HG03342 (cell line): ENCODE measurements around the gene TXNRD2.
"Not testable (repeated sequence)": the region's sequence is repeated elsewhere in the genome, so short reads cannot be mapped to it uniquely, and the experiment has no call there.

Source experiments
- ATAC-seq: cut with Tn5 transposase; IDR thresholded peaks from one replicate; pipeline ENCODE4 v1.9.1; 2021; ENCODE audit warnings: mild to moderate bottlenecking, moderate library complexity; ENCODE audit not compliant: unreplicated experiment

Gene TXNRD2

GRCh38 chr22:19907902-19908301, 33.7 kb downstream of the TXNRD2 start:
- ATAC-seq = not testable (repeated sequence)

- ATAC-seq = not testable (repeated sequence)
These were observed 34.8 kb downstream of the TXNRD2 start for GRCh38 chr22:19906864-19907263.

GRCh38 chr22:19905347-19906276, 36.0 kb downstream of the TXNRD2 start:
- no peak for ATAC-seq

DNA sequence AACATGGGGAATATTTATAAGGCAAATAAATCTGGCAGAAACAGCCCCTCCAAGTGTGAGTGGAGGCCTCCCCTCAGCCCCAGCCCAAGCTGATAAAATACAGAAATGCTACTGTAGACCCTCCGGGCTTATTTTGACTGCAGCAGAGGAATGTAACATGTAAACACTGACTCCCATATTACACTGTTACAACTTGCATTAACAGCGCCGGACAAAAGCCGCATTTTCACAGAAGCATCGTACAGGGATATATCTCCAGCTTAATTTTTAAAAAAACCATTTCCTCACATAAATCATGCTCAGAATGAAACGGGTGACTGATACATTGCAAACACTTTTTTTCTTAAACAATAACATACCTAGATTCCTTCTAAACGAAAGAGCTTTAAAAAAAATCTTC, 36.7 kb downstream of the TXNRD2 start:
- no peak for ATAC-seq

DNA sequence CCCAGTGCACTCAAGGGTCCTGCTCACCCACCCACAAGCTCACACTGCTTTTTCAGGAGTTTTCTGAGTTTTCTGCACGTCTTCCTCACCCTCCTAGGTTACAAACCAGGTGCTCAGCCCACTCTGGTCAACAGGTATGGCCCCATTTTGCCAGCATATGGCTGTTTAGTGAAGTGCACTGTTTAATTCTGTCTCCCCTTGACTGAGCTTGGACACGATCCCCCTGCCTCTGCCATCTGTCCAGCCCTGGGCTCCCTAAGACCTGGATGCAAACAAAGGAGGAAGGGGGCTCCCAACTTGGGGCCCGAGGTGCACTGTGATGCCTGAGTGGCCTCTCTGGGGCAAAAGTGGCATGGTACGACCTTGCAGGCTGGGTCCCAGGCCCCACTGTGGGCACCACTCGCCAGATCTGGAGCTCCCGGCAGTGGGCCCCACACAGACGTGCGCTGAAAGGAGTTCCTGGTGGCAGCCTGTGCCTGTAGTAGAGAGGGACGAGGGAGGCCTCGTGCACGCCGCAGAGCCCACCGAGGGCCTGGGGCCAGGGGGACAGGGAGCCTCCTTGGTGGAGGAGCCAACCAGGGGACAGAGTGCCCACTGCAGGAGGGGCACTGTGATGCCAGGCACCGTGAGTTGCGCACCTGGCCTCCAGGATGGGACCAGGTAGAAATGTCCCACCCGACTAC, 37.3 kb downstream of the TXNRD2 start:
- no peak for ATAC-seq

DNA sequence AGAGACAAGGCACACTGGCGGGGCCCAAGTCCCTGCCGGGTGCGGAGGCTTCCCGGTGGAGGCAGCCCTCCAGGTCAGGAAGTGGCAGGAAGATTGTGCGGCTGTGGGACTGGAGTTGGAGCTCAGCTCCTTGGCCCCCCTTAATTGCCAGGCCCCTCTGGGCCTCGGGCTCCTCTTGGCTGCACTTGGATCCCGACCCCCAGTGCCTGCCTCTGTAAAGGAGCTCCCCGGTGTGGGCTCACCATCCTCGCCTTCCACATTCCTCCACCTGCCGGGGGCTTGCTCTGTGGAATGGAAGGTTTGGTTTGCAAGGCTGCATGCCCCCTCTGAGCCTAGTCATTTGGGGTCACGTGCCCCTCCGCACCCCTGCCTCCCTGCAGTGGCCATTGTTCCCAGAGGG, 38.1 kb downstream of the TXNRD2 start:
- ATAC-seq = no peak

DNA sequence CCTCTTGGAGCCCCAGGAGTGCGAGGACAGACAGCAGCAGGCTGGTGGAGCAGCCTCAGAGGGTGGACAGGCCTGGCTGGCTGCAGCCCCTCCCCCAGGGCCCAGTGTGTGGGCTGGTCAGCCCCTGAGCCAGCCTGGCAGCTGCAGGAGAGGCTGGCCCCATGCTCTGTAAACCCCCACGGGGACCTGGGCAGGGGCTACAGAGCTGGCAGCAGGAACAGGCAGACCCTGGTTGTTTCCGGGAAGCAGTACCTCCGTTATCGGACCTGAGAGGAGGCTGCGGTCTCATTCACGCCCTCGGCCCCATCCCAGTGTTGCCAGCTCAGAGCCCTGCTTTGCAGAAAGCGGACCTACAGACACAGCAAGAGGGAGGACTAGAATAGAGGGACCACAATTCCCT, 38.6 kb downstream of the TXNRD2 start:
- no peak for ATAC-seq

DNA sequence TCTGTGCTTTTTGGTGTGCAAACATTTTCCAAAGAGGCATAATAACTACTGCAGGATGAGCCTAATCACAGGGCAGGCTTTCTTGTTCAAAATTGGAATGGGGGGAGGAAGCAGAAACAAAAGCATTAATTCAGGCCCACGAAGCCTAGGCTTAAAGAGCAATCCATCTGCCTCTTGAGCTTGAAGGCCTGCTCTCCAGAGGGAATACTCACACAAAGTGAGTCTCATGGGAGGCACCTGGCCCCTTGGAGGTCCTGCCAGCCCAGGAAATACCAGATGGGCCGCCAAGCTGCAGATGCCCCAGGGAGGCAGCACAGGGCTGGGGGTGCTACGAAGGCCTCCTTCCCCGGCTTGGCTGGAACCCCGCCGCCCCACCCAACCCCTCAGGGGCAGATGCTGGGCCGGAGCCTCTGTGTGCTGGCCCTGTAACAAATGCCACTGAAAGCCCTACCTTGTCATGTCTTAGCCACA, 39.3 kb downstream of the TXNRD2 start:
- no peak for ATAC-seq

DNA sequence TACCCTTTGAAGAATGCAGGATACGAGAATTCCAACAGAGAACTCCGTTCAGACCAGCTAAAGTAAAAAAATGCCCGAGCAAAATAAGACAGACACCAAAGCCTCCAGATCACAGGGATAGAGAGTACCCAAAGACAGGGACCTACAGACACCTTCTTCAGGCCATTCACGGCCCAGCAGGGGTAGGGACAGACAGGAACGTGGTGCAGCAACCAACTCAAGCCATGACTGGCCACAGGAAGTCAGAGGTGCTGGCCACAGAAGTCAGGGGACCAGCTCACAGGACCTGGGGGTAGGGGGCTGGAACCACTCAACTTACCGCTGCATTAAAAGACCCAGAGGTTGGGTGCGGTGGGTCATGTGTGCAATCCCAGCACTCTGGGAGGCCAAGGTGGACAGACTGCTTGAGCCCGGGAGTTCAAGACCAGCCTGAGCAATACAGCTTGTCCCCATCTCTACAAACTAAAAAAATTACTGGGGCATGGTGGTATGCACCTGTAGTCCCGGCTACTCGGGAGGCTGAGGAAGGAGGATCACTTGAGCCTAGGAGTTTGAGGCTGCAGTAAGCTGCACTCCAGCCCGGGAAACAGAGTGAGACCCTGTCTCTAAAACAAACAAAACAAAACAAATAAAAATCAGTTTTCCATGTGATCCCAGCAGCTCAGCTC, 39.9 kb downstream of the TXNRD2 start:
- ATAC-seq = no peak

DNA sequence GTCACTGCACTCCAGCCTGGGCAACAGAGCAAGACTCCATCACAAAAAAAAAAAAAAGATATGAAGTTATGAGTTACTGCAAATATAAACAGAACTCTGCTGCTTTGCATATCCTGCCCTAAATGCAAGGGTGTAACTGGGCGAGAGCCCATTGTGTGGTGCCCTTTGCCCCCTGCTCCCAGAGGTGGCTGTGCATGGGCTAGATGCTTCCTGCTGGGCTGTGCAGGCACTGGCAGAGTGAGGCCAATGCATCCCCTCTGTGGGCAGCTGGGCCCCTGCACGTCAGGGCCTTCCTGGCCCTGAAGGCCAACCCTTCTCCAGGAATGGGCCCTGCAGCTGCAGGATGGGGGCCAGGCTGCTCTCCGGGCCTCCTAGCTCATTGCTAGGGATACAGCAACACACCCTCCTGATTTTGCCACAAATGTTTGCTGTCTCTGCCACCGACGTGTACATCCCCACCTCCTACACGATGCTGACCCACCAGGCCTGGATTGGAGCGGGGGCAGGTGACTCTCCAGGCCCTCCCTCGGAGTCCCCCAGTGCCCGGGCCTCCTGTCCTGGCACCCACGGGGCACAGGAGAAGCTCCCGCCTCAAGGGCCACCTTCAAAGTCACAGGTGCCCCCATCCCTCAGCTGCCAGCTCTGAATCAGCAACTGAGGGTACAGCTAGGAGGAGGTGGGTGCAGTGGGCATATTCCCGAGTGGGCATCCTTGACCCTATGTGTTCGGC, 40.7 kb downstream of the TXNRD2 start:
- no peak for ATAC-seq

GRCh38 chr22:19898831-19899567, 42.6 kb downstream of the TXNRD2 start:
- no peak for ATAC-seq

GRCh38 chr22:19898145-19898544, 43.5 kb downstream of the TXNRD2 start:
- ATAC-seq = no peak

GRCh38 chr22:19897726-19898125, 43.9 kb downstream of the TXNRD2 start:
- ATAC-seq = no peak

GRCh38 chr22:19896665-19897355, 44.8 kb downstream of the TXNRD2 start:
- ATAC-seq = no peak

GRCh38 chr22:19895160-19895849, 46.3 kb downstream of the TXNRD2 start:
- ATAC-seq = no peak

- ATAC-seq = no peak
These were observed 48.3 kb downstream of the TXNRD2 start for GRCh38 chr22:19893363-19893762.

GRCh38 chr22:19892925-19893324, 48.7 kb downstream of the TXNRD2 start:
- no peak for ATAC-seq

DNA sequence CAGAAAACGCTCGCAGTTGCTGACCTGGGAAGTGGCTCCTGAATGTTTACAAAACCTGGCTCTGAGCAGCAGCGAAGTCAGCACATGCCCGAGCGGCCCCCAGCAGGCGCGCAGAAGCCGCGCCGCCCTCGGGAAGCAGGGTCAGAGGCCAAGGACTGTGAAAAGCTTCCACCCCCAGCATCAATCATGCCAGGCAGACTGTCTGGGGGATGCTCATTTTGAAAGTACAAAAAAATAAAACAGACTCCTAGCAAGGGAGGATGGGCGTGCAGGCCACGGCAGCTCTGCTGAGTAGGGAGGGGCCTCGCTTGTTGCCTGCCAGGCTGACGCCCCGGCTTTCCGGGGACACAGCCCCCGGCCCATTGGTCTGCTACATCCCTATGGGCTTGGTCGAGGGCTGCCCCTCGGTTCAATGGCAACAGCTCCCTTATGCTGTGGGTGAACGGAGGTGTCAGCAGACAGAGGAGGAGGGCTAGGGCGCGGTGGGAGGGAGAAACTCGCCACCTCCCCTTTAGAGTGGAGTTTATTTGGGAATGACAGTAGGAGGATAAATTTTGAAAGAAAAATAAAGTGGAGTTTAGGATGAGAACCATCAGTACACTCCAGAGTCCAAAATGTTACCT, 49.2 kb downstream of the TXNRD2 start:
- no peak for ATAC-seq
